ENCODE results near the gene SLC13A3.

Gene SLC13A3

DNA sequence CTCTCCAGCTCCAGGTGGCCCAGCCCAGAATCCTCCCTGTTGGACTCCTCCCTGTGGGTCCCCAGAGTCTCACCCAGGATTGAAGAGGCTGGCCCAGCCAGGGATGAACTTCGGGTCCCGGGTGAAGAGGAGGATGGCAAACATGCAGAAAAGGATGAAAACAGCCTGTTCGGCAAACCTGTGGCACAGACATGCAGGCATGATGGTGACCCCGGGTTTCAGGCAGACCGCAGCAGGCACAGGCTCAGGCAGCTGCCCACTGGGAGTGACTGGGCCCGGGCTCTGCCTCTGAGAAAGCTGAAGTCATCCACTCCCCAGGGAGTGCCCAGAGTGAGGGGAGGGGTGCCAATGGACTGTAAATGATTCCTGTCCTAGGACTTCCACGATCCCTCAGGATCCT, 63.3 kb downstream of the SLC13A3 start:
- Histone ChIP-seq H3K4me2 (ENCODE audit: low read depth, low read length, poor library complexity, severe bottlenecking) (no peak overlapping the region), H3K27me3 (ENCODE audit: low read length) (no peaks in the 10 kb centered on the region), H3K79me2 (ENCODE audit: insufficient read depth, low read length) (no peaks in the 10 kb centered on the region), H4K20me1 (ENCODE audit: low read depth, low read length) (no peaks in the 10 kb centered on the region), H3K27ac (ENCODE audit: low read depth, low read length) (no peak overlapping the region), H3K4me3 (ENCODE audit: insufficient read depth, low read length, poor library complexity, severe bottlenecking) (no peak overlapping the region), H3K36me3 (ENCODE audit: low read length) (no peaks in the 10 kb centered on the region), H3K9me2 (replicated peaks; ENCODE audit: insufficient read depth, low read length) (no peaks in the 10 kb centered on the region), H2AFZ (ENCODE audit: low read depth, low read length, severe bottlenecking) (no peak overlapping the region), H3K9ac (ENCODE audit: low read length) (no peak overlapping the region), H3F3A (ENCODE audit: insufficient read depth) (no peaks in the 10 kb centered on the region), H3K9me3 (ENCODE audit: insufficient read depth, low read length) (no peaks in the 10 kb centered on the region)
- TF ChIP-seq EZH2phosphoT487 (conservative IDR thresholded peaks at IDR 0.05; ENCODE audit: low read length) (no peak), CTCF (IDR thresholded peaks at IDR 0.05; ENCODE audit: insufficient read depth, low read length, poor library complexity, severe bottlenecking) (no peak)

DNA sequence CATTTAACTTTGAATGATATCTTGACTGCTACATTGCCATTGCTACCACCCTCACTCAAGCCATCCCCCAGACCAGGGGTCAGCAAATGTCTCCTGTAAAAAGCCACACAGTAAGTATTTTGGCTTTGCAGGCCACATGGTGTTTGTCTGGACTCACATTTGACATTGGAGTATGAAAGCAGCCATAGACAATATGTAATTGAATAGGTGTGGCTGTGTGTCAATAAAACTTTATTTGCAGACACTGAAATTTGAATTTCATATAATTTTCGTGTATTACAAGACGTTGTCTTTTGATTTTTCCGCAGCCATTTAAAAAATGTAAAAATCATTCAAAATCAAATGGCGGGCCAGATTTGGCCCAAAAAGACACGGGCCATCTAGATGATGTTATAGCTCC, 64.5 kb downstream of the SLC13A3 start:
- no peaks in the 10 kb centered on the region for H4K20me1 ChIP-seq (ENCODE audit: low read depth, low read length)
- no peaks in the 10 kb centered on the region for H3K9me2 ChIP-seq (replicated peaks; ENCODE audit: insufficient read depth, low read length)
- no peak overlapping the region for H2AFZ ChIP-seq (ENCODE audit: low read depth, low read length, severe bottlenecking)
- H3K36me3 ChIP-seq (ENCODE audit: low read length): no peaks in the 10 kb centered on the region
- H3K79me2 ChIP-seq (ENCODE audit: insufficient read depth, low read length): no peaks in the 10 kb centered on the region
- TF ChIP-seq EZH2phosphoT487 (conservative IDR thresholded peaks at IDR 0.05; ENCODE audit: low read length): no peak
- no peak for TF ChIP-seq CTCF (IDR thresholded peaks at IDR 0.05; ENCODE audit: insufficient read depth, low read length, poor library complexity, severe bottlenecking)
- no peaks in the 10 kb centered on the region for H3K9me3 ChIP-seq (ENCODE audit: insufficient read depth, low read length)
- H3K4me2 ChIP-seq (ENCODE audit: low read depth, low read length, poor library complexity, severe bottlenecking): no peak overlapping the region
- no peak overlapping the region for H3K27ac ChIP-seq (ENCODE audit: low read depth, low read length)
- no peaks in the 10 kb centered on the region for H3F3A ChIP-seq (ENCODE audit: insufficient read depth)
- no peaks in the 10 kb centered on the region for H3K27me3 ChIP-seq (ENCODE audit: low read length)
- H3K4me3 ChIP-seq (ENCODE audit: insufficient read depth, low read length, poor library complexity, severe bottlenecking): no peak overlapping the region
- H3K9ac ChIP-seq (ENCODE audit: low read length): no peak overlapping the region

DNA sequence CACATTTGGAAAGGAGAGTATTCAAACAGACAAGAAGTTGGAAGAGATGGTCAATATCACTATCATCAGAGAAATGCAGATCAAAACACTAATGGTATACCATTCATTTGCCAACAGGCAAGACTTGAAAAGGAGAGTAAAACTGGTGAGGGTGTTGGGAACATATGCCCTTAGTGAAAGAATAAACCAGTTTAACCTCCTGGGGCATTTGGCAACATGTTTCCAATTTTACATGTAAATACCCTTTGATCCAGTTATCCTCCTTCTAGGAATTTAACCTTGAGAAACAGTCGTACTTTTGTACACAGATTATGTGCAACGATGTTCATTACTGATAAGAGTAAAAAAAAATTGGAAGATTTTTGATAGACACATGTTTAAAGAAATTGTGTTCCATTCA, 66.8 kb downstream of the SLC13A3 start:
- Histone ChIP-seq H3K27ac (ENCODE audit: low read depth, low read length) (no peak overlapping the region), H3K4me2 (ENCODE audit: low read depth, low read length, poor library complexity, severe bottlenecking) (no peak overlapping the region)
- TF ChIP-seq EZH2phosphoT487 (conservative IDR thresholded peaks at IDR 0.05; ENCODE audit: low read length) (no peak), CTCF (IDR thresholded peaks at IDR 0.05; ENCODE audit: insufficient read depth, low read length, poor library complexity, severe bottlenecking) (no peak)

More for the DNA sequence above, 66.8 kb downstream of the SLC13A3 start:
- Histone ChIP-seq H3K27me3 (ENCODE audit: low read length) (no peaks in the 10 kb centered on the region), H3K36me3 (ENCODE audit: low read length) (no peaks in the 10 kb centered on the region), H2AFZ (ENCODE audit: low read depth, low read length, severe bottlenecking) (no peak overlapping the region), H4K20me1 (ENCODE audit: low read depth, low read length) (no peaks in the 10 kb centered on the region), H3K4me3 (ENCODE audit: insufficient read depth, low read length, poor library complexity, severe bottlenecking) (no peak overlapping the region), H3F3A (ENCODE audit: insufficient read depth) (no peaks in the 10 kb centered on the region), H3K9me3 (ENCODE audit: insufficient read depth, low read length) (no peaks in the 10 kb centered on the region), H3K9ac (ENCODE audit: low read length) (no peak overlapping the region), H3K79me2 (ENCODE audit: insufficient read depth, low read length) (no peaks in the 10 kb centered on the region), H3K9me2 (replicated peaks; ENCODE audit: insufficient read depth, low read length) (no peaks in the 10 kb centered on the region)
